Measurements from ENCODE around the gene GGTLC2. TPM values are rescaled to one million over a fixed set of nuclear protein-coding genes. Genes with fewer than 3 reads are reported as not detected.
"Not testable (repeated sequence)": the region's sequence is repeated elsewhere in the genome, so short reads cannot be mapped to it uniquely, and the experiment has no call there.

GGTLC2 gene
- total RNA-seq, 1 donor from 2014 or later, result not detected

DNA sequence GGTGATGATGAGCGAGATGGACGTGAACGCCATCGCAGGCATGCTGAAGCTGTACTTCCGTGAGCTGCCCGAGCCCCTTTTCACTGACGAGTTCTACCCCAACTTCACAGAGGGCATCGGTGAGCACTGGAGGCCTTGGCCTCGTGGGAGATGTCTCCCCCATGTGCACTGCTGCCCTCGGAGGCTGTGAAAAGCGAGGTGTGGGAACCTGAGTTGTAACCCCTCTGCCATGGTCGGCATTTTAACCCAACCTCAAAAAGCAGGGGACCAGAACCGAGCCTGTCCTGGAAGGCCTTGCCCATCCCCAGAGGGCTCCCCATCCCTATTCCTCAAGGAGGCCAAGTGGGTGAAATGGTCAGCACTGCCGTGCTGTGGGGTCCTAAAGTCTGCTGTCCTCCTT, 10.9 kb upstream of the GGTLC2 start:
- not testable (repeated sequence) for H3K27me3 ChIP-seq (ENCODE audit: low read depth); DNase-seq; H3K4me3 ChIP-seq

DNA sequence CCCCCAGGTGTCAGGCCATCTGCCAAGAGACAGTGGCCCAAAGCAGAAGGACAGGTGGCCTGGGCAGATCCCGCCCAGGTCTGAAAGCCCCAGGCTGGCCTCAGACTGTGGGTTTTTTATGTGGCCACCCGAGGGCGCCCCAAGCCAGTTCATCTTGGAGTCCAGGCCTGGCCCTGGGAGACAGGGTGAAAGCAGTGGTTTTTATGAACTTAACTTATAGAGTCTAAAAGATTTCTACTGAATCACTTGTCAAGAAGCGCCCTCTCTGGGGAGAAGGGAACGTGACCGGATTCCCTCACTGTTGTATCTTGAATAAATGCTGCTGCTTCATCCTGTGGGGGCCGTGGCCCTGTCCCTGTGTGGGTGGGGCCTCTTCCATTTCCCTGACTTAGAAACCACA, 8.2 kb upstream of the GGTLC2 start:
- H3K4me3 ChIP-seq; DNase-seq; H3K4me1 ChIP-seq; H3K27me3 ChIP-seq (ENCODE audit: low read depth); H3K9me3 ChIP-seq (replicated peaks); H3K27ac ChIP-seq (replicated peaks); intact Hi-C loops (cut with micrococcal nuclease); H3K36me3 ChIP-seq: not testable (repeated sequence)

More for the DNA sequence above, 10.9 kb upstream of the GGTLC2 start:
- H3K4me1 ChIP-seq; H3K9me3 ChIP-seq (replicated peaks); H3K27ac ChIP-seq (replicated peaks); intact Hi-C loops (cut with micrococcal nuclease); H3K36me3 ChIP-seq: not testable (repeated sequence)

GRCh38 chr22:22638313-22638712, 6.1 kb upstream of the GGTLC2 start:
- H3K4me1 ChIP-seq; H3K4me3 ChIP-seq; H3K9me3 ChIP-seq (replicated peaks); intact Hi-C loops (cut with micrococcal nuclease); H3K27ac ChIP-seq (replicated peaks); H3K27me3 ChIP-seq (ENCODE audit: low read depth); H3K36me3 ChIP-seq; DNase-seq: not testable (repeated sequence)

GRCh38 chr22:22642255-22642654, 2.2 kb upstream of the GGTLC2 start:
- intact Hi-C loops (cut with micrococcal nuclease); H3K27ac ChIP-seq (replicated peaks); DNase-seq; H3K27me3 ChIP-seq (ENCODE audit: low read depth); H3K4me3 ChIP-seq; H3K9me3 ChIP-seq (replicated peaks); H3K4me1 ChIP-seq; H3K36me3 ChIP-seq: not testable (repeated sequence)

GRCh38 chr22:22645969-22646368, 1.6 kb downstream of the GGTLC2 start:
- intact Hi-C loops (cut with micrococcal nuclease); DNase-seq; H3K36me3 ChIP-seq; H3K27ac ChIP-seq (replicated peaks); H3K27me3 ChIP-seq (ENCODE audit: low read depth); H3K4me3 ChIP-seq; H3K9me3 ChIP-seq (replicated peaks); H3K4me1 ChIP-seq: not testable (repeated sequence)

DNA sequence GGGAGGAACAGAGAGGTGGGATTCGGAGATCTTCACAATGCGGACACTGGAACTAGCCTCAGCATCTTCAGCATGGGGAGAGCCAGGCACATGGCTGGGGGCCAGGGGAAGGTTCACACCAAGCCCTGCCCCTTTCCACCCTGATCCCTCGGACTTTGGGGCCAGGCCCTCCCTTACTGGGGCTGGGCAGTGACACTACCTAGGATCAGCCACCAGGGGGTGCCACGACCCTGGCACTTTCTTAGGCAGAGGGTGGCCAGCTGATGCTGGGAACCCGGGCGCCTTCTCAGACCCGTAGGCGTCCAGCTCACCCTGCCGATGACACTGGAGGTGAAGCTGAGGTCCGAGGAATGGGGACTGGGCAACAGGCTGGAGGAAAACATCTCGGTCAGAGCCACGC, 3.5 kb downstream of the GGTLC2 start:
- H3K4me1 ChIP-seq; intact Hi-C loops (cut with micrococcal nuclease); H3K36me3 ChIP-seq; H3K4me3 ChIP-seq; DNase-seq; H3K27ac ChIP-seq (replicated peaks); H3K27me3 ChIP-seq (ENCODE audit: low read depth); H3K9me3 ChIP-seq (replicated peaks): not testable (repeated sequence)
- TF ChIP-seq, protein P1, sequence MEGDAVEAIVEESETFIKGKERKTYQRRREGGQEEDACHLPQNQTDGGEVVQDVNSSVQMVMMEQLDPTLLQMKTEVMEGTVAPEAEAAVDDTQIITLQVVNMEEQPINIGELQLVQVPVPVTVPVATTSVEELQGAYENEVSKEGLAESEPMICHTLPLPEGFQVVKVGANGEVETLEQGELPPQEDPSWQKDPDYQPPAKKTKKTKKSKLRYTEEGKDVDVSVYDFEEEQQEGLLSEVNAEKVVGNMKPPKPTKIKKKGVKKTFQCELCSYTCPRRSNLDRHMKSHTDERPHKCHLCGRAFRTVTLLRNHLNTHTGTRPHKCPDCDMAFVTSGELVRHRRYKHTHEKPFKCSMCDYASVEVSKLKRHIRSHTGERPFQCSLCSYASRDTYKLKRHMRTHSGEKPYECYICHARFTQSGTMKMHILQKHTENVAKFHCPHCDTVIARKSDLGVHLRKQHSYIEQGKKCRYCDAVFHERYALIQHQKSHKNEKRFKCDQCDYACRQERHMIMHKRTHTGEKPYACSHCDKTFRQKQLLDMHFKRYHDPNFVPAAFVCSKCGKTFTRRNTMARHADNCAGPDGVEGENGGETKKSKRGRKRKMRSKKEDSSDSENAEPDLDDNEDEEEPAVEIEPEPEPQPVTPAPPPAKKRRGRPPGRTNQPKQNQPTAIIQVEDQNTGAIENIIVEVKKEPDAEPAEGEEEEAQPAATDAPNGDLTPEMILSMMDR (IDR thresholded peaks at IDR 0.05; ENCODE audit: borderline replicate concordance), result peak; percentile 50

DNA sequence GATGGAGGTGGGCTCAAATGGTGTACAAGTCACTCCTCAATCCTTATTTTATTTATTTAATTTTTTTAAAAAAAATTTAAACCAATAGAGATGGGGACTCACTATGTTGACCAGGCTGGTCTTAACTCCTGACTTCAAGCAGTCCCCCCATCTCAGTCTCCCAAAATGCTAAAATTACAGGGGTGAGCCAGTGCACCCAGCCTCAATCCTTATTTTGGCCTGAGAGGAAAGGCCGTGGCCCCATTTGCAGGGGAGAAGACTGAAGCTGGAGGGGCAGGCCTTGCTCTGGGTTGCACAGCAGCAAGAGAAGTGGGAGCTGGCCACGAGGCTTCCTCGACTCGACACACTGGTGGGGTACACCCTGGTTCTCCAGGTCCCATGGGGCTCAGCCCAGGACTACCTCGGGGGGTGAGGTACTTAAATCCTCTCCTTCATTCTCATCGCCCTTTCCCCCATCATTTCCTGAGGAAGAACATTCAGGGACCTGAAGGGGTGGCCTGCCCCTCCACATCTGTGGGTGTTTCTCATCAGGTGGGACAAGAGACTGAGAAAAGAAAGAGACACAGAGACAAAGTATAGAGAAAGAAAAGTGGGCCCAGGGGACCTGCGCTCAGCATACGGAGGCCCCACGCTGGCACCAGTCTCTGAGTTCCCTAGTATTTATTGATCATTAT, 4.6 kb downstream of the GGTLC2 start:
- H3K27me3 ChIP-seq (ENCODE audit: low read depth); DNase-seq; H3K36me3 ChIP-seq; H3K9me3 ChIP-seq (replicated peaks); H3K4me3 ChIP-seq; H3K4me1 ChIP-seq; intact Hi-C loops (cut with micrococcal nuclease); H3K27ac ChIP-seq (replicated peaks): not testable (repeated sequence)

- intact Hi-C loops (cut with micrococcal nuclease); H3K27me3 ChIP-seq (ENCODE audit: low read depth); H3K36me3 ChIP-seq; H3K27ac ChIP-seq (replicated peaks); DNase-seq; H3K4me3 ChIP-seq; H3K9me3 ChIP-seq (replicated peaks); H3K4me1 ChIP-seq: not testable (repeated sequence)
Measured at GRCh38 chr22:22649761-22650160, 5.3 kb downstream of the GGTLC2 start.

- H3K4me1 ChIP-seq; H3K4me3 ChIP-seq; H3K27ac ChIP-seq (replicated peaks); H3K9me3 ChIP-seq (replicated peaks); DNase-seq; intact Hi-C loops (cut with micrococcal nuclease); H3K36me3 ChIP-seq: not testable (repeated sequence)
- H3K27me3 ChIP-seq (ENCODE audit: low read depth), result peaks cover 12% of the 10 kb centered on the region
Measured at GRCh38 chr22:22650398-22650797, 6.0 kb downstream of the GGTLC2 start.

- intact Hi-C loops (cut with micrococcal nuclease); DNase-seq; H3K9me3 ChIP-seq (replicated peaks); H3K36me3 ChIP-seq; H3K4me3 ChIP-seq; H3K4me1 ChIP-seq; H3K27ac ChIP-seq (replicated peaks): not testable (repeated sequence)
- H3K27me3 ChIP-seq (ENCODE audit: low read depth), result peaks cover 18% of the 10 kb centered on the region
Measured at GRCh38 chr22:22650803-22651515, 6.5 kb downstream of the GGTLC2 start.

- H3K9me3 ChIP-seq (replicated peaks); H3K36me3 ChIP-seq; H3K4me3 ChIP-seq; H3K27ac ChIP-seq (replicated peaks); H3K4me1 ChIP-seq; intact Hi-C loops (cut with micrococcal nuclease): not testable (repeated sequence)
- peak; percentile 45 for DNase-seq
- peaks cover 24% of the 10 kb centered on the region for H3K27me3 ChIP-seq (ENCODE audit: low read depth)
Measured at GRCh38 chr22:22651593-22651992, 7.2 kb downstream of the GGTLC2 start.

DNA sequence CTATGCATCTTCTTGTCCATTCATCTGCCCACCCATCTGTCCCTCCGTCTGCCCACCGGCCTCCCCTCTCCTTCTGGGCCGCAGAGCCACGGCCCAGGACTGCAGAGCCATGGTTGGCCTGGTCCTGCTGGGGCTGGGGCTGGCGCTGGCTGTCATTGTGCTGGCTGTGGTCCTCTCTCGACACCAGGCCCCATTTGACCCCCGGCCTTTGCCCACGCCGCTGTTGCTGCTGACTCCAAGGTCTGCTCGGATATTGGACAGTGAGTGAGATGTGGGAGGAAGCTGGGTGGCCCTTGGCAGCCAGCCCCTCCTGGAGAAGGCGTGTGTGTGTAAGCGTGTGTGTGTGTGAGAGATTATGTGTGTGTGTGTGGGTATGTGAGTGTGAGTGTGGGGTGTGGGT, 7.7 kb downstream of the GGTLC2 start:
- H3K4me1 ChIP-seq; H3K36me3 ChIP-seq; H3K27ac ChIP-seq (replicated peaks); H3K9me3 ChIP-seq (replicated peaks); DNase-seq; intact Hi-C loops (cut with micrococcal nuclease); H3K4me3 ChIP-seq: not testable (repeated sequence)
- peaks cover 27% of the 10 kb centered on the region for H3K27me3 ChIP-seq (ENCODE audit: low read depth)

- H3K4me3 ChIP-seq, DNase-seq: not testable (repeated sequence)
Measured at GRCh38 chr22:22652573-22652972, 8.2 kb downstream of the GGTLC2 start.

More at GRCh38 chr22:22652573-22652972, 8.2 kb downstream of the GGTLC2 start:
- peaks cover 27% of the 10 kb centered on the region for H3K27me3 ChIP-seq (ENCODE audit: low read depth)
- intact Hi-C loops (cut with micrococcal nuclease); H3K9me3 ChIP-seq (replicated peaks); H3K27ac ChIP-seq (replicated peaks); H3K4me1 ChIP-seq; H3K36me3 ChIP-seq: not testable (repeated sequence)
